GM13976 (cell line): ENCODE data around the gene DCXR.

ENCODE experiments used
- DNase-seq: peaks from one replicate; pipeline ENCODE4 v3.0.0; 2012; ENCODE audit warnings: low spot score
- CTCF ChIP-seq: IDR thresholded peaks from 2 replicates; pipeline ENCODE4 v1.5.1; 2012; ENCODE audit warnings: borderline replicate concordance, mild to moderate bottlenecking; ENCODE audit not compliant: insufficient read depth; ENCODE audit errors: extremely low read depth, missing control alignments, control extremely low read depth
- in situ Hi-C: fragments of 300-500 bp; cut with MboI; formaldehyde crosslinking; loops from one replicate; pipeline ENCODE4 v1.12.0; 2022; ENCODE audit warnings: low sequenced_read_pairs, mixed read lengths, inconsistent platforms; ENCODE audit not compliant: unreplicated experiment

The DCXR gene

GRCh38 chr17:82072827-82073226, 35.3 kb upstream of the DCXR start:
- DNase-seq: no peak
- TF ChIP-seq CTCF: no peak
- in situ Hi-C loops: no loop called here

- TF ChIP-seq CTCF: no peak
- in situ Hi-C loops: no loop called here
- no peak for DNase-seq
Observed at GRCh38 chr17:82070611-82071010, 33.1 kb upstream of the DCXR start.

GRCh38 chr17:82065638-82066303, 28.3 kb upstream of the DCXR start, which contains the start of gene DUS1L:
Gene DUS1L, minus strand, starts transcription at chr17:82065804. Its CDS starts 745 bp downstream, at chr17:82065059.
- in situ Hi-C loops: no loop called here
- DNase-seq: peak; percentile 95
- TF ChIP-seq CTCF: no peak

- TF ChIP-seq CTCF: no peak
- no peak for DNase-seq
- in situ Hi-C loops: no loop called here
Observed at GRCh38 chr17:82065193-82065637, 27.7 kb upstream of the DCXR start.

GRCh38 chr17:82064433-82065192, 27.1 kb upstream of the DCXR start:
- no peak for DNase-seq
- TF ChIP-seq CTCF: no peak
- in situ Hi-C loops: no loop called here

GRCh38 chr17:82063424-82064415, 26.2 kb upstream of the DCXR start:
- no peak for TF ChIP-seq CTCF
- in situ Hi-C loops: no loop called here
- no peak for DNase-seq
